OCI-LY1 (cell line): Measurements from ENCODE around the gene SMR3B.

Experiments used
- H2AFZ ChIP-seq: fragments of 200-600 bp; sonication (generic), shearing (Covaris generic); 2 replicates; pipeline ENCODE4 v1.6.0; 2014; ENCODE audit warnings: antibody characterized with exemption, mild to moderate bottlenecking, low read length
- H3F3A ChIP-seq: fragments of 200-600 bp; sonication (generic), shearing (Covaris generic); 2 replicates; pipeline ENCODE4 v1.6.0; 2014; ENCODE audit warnings: mild to moderate bottlenecking, antibody characterized with exemption, low read length, moderate library complexity; ENCODE audit not compliant: insufficient read depth
- H3K27ac ChIP-seq: fragments of 200-600 bp; sonication (generic); 2 replicates; pipeline ENCODE4 v1.5.1; 2014; ENCODE audit warnings: low read length, mixed run types, mild to moderate bottlenecking, low read depth; ENCODE audit not compliant: poor library complexity, severe bottlenecking
- H3K27me3 ChIP-seq: fragments of 200-600 bp; sonication (generic); 2 replicates; pipeline ENCODE4 v1.6.0; 2014; ENCODE audit warnings: antibody characterized with exemption, mild to moderate bottlenecking, low read length, moderate library complexity; ENCODE audit not compliant: insufficient read depth
- H3K36me3 ChIP-seq: fragments of 200-600 bp; sonication (generic); 2 replicates; pipeline ENCODE4 v1.6.1; 2014; ENCODE audit warnings: mild to moderate bottlenecking, antibody characterized with exemption, low read length, moderate library complexity, mixed read lengths; ENCODE audit not compliant: insufficient read depth
- H3K4me1 ChIP-seq: fragments of 200-600 bp; sonication (generic); 2 replicates; pipeline ENCODE4 v1.5.1; 2014; ENCODE audit warnings: mild to moderate bottlenecking, low read length, moderate library complexity; ENCODE audit not compliant: insufficient read depth, severe bottlenecking
- H3K4me2 ChIP-seq: fragments of 200-600 bp; sonication (generic), shearing (Covaris generic); 2 replicates; pipeline ENCODE4 v1.6.1; 2014; ENCODE audit warnings: low read length
- H3K4me3 ChIP-seq: fragments of 200-600 bp; sonication (generic); 2 replicates; pipeline ENCODE4 v1.5.1; 2014; ENCODE audit warnings: low read length, low read depth, mild to moderate bottlenecking, mixed read lengths; ENCODE audit not compliant: poor library complexity, severe bottlenecking
- H3K79me2 ChIP-seq: fragments of 200-600 bp; shearing (Covaris generic); 2 replicates; pipeline ENCODE4 v1.6.1; 2016; ENCODE audit warnings: mixed run types, low read length, mixed read lengths; ENCODE audit not compliant: insufficient read depth
- H3K9ac ChIP-seq: fragments of 200-600 bp; sonication (generic), shearing (Covaris generic); 2 replicates; pipeline ENCODE4 v1.6.1; 2014; ENCODE audit warnings: mild to moderate bottlenecking, low read length, mixed read lengths
- H3K9me2 ChIP-seq: fragments of 200-600 bp; sonication (generic), shearing (Covaris generic); 2 replicates; pipeline ENCODE4 v1.6.1; 2014; ENCODE audit warnings: low read depth, mild to moderate bottlenecking, low read length, mixed read lengths
- H3K9me3 ChIP-seq: fragments of 200-600 bp; shearing (Covaris generic); 2 replicates; pipeline ENCODE4 v1.6.1; 2014; ENCODE audit warnings: low read length, mixed read lengths
- H4K20me1 ChIP-seq: fragments of 200-600 bp; sonication (generic), shearing (Covaris generic); 2 replicates; pipeline ENCODE4 v1.6.0; 2016; ENCODE audit warnings: mild to moderate bottlenecking, low read length; ENCODE audit not compliant: insufficient read depth
- EZH2 ChIP-seq: fragments of 200-600 bp; sonication (generic), shearing (Covaris generic); IDR thresholded peaks from 2 replicates; pipeline ENCODE4 v1.8.0; 2017; ENCODE audit warnings: borderline replicate concordance, mixed run types, mild to moderate bottlenecking, antibody characterized with exemption, low read length, moderate library complexity, mixed read lengths
- TF ChIP-seq, protein P1 (sequence below): fragments of 200-600 bp; sonication (generic), shearing (Covaris generic); IDR thresholded peaks from 2 replicates; pipeline ENCODE4 v1.5.1; 2017; ENCODE audit warnings: mild to moderate bottlenecking, antibody characterized with exemption, low read length, moderate library complexity, mixed read lengths

The SMR3B gene

DNA sequence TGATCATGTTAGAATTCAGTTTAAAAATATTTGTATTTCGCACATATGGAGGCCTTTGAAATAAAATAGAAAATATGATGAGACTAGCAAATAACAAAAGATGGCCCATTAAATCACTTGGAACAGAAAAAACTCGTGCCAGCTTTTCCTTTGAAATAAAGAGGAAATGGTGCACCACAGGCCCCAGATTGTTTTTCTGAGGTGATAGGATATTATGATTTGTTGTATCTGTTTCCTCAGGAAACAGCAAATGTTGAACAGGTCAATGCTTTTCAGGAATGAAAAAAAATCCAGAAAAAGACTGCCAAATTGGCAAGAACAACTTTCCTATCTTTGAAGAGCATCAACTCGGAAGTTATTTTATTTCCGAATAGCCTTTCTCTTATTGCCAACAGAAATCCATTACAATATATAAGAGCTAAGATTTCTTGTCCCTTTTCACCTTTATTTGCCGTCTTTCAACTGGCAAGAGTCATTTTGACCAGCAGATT lies at the start of gene SMR3B:
Gene SMR3B, plus strand, starts transcription at position 441 of the 491 bp plus-strand sequence. CDS start 1,380 bp downstream, outside the sequence.
- Histone ChIP-seq H3K36me3 (no peaks in the 10 kb centered on the region), H3F3A (no peaks in the 10 kb centered on the region), H3K9ac (no peak within 1 kb of the TSS), H4K20me1 (no peaks in the 10 kb centered on the region), H3K9me2 (no peaks in the 10 kb centered on the region), H3K9me3 (no peaks in the 10 kb centered on the region), H3K4me1 (peaks cover 15% of the 10 kb centered on the region), H3K4me2 (no peak within 1 kb of the TSS), H3K79me2 (no peaks in the 10 kb centered on the region), H3K4me3 (no peak within 1 kb of the TSS), H2AFZ (no peak within 1 kb of the TSS), H3K27me3 (no peaks in the 10 kb centered on the region), H3K27ac (no peak within 1 kb of the TSS)
- TF ChIP-seq, protein P1, sequence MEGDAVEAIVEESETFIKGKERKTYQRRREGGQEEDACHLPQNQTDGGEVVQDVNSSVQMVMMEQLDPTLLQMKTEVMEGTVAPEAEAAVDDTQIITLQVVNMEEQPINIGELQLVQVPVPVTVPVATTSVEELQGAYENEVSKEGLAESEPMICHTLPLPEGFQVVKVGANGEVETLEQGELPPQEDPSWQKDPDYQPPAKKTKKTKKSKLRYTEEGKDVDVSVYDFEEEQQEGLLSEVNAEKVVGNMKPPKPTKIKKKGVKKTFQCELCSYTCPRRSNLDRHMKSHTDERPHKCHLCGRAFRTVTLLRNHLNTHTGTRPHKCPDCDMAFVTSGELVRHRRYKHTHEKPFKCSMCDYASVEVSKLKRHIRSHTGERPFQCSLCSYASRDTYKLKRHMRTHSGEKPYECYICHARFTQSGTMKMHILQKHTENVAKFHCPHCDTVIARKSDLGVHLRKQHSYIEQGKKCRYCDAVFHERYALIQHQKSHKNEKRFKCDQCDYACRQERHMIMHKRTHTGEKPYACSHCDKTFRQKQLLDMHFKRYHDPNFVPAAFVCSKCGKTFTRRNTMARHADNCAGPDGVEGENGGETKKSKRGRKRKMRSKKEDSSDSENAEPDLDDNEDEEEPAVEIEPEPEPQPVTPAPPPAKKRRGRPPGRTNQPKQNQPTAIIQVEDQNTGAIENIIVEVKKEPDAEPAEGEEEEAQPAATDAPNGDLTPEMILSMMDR: no peak
- no peak for TF ChIP-seq EZH2

DNA sequence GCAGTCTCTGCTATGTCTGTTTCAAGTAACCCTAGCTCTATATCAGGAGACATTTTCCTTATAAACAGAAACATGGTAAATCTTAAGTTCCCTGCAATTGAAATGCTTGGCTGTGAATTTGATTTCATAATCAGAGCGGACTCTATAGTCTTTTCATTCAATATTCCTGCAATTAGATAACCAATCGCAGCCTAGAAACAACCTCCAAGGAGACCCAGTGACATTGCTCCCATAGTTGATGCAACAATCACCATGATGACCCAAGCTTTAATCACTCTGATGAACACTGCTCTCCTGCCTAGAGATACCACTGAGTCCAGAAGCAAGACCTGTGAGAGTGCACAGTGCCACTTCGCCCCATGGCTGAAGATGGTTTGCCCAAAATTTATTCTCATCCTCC lies 48.2 kb upstream of the SMR3B start, which contains the start of gene CABS1:
Gene CABS1, plus strand, starts transcription at position 301 of the 400 bp plus-strand sequence. Its CDS starts 59 bp downstream, at position 360.
- Histone ChIP-seq H2AFZ (no peak within 1 kb of the TSS), H3F3A (no peaks in the 10 kb centered on the region), H3K9me3 (no peaks in the 10 kb centered on the region), H3K27me3 (no peaks in the 10 kb centered on the region), H3K36me3 (no peaks in the 10 kb centered on the region), H3K79me2 (no peaks in the 10 kb centered on the region), H3K9ac (no peak within 1 kb of the TSS), H3K9me2 (no peaks in the 10 kb centered on the region), H4K20me1 (no peaks in the 10 kb centered on the region), H3K27ac (no peak within 1 kb of the TSS), H3K4me1 (no peaks in the 10 kb centered on the region), H3K4me2 (no peak within 1 kb of the TSS), H3K4me3 (no peak within 1 kb of the TSS)
- TF ChIP-seq EZH2: no peak

DNA sequence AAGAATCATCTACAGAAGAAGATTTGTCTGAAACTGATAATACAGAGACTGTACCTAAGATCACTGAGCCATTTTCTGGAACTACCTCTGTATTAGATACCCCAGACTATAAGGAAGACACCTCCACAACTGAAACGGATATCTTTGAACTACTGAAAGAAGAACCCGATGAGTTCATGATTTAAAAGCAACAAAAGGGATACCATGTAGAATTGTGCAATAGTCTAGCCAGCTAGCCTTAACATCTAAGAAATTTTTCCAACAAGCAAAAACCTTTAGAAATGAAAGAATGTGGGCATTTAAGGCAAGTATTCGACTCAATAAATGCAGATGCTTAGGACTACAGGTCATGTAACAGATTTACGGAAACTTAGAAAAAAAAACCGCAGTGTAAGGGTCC lies 46.9 kb upstream of the SMR3B start:
- H3K79me2 ChIP-seq: no peaks in the 10 kb centered on the region
- no peak overlapping the region for H2AFZ ChIP-seq

More for the DNA sequence above, 46.9 kb upstream of the SMR3B start:
- no peaks in the 10 kb centered on the region for H4K20me1 ChIP-seq
- H3K9me3 ChIP-seq: no peaks in the 10 kb centered on the region
- no peak overlapping the region for H3K4me2 ChIP-seq
- no peaks in the 10 kb centered on the region for H3F3A ChIP-seq
- TF ChIP-seq, protein P1: no peak
- no peak for TF ChIP-seq EZH2
- H3K27me3 ChIP-seq: no peaks in the 10 kb centered on the region
- H3K27ac ChIP-seq: no peak overlapping the region
- no peak overlapping the region for H3K4me3 ChIP-seq
- H3K9me2 ChIP-seq: no peaks in the 10 kb centered on the region
- H3K36me3 ChIP-seq: no peaks in the 10 kb centered on the region
- H3K4me1 ChIP-seq: no peaks in the 10 kb centered on the region
- H3K9ac ChIP-seq: no peak overlapping the region
